ENCODE results near the gene RPL6.
A peak's percentile ranks its signal among the peaks of the same experiment; 100 is the strongest.
"Not testable (repeated sequence)": the region's sequence is repeated elsewhere in the genome, so short reads cannot be mapped to it uniquely, and the experiment has no call there.

Gene RPL6

DNA sequence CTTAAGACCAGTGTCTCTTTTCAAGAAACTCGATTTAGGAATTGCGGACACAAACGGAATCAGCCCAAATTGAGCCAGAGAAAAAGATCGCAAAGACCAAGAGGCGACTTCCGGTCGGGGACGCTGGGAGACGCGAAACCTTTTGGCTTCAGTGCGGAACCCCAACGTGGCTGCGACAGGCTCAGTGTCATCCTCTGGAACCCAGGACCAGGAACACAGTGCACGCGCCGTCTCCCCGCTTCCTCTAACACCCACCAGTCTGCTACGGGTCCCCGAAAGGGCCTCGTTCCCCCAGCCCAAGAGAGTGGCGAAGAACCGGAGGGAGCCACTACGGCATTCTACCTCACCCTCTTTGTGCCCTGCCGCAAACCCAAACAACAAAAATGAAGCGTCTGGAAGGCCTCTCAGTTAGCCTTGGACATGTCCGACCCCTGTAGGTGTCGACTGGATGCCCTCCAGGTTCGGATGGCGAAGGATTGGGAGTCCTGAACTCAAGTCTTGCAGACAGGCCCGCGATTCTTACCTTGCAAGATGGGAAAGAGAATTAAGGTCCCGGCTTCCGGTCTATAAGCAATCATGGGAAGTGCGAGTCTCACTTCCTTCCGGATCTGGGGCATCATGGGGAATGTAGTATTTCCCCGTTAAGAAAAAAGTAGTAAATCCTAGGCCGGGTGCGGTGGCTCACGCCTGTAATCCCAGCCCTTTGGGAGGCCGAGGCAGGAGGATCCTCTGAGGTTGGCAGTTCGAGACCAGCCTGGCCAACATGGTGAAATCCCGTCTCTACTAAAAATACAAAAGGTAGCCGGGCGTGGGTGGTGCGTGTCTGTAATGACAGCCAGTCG is at the start of gene RPL6:
Gene RPL6, minus strand, starts transcription at position 542 of the 842 bp plus-strand sequence. CDS start 949 bp downstream, outside the sequence.
- peak; percentile 27 to 90 (median 74) for DNase-seq

GRCh38 chr12:112458751-112459150 is 49.3 kb upstream of the RPL6 start:
- no peak for DNase-seq

GRCh38 chr12:112458330-112458729 is 48.9 kb upstream of the RPL6 start:
- no peak for DNase-seq

DNA sequence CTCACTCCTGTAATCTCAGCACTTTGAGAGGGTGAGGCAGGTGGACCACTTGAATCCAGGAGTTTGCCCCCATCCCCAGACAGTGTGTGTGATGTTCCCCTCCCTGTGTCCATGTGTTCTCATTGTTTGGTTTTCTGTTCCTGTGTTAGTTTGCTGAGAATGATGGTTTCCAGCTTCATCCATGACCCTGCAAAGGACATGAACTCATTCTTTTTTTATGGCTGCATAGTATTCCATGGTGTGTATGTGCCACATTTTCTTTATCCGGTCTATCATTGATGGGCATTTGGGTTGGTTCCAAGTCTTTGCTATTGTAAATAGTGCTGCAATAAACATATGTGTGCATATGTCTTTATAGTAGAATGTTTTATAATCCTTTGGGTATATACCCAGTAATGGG is 47.7 kb upstream of the RPL6 start:
- not testable (repeated sequence) for DNase-seq

- DNase-seq = peak in 31 of 56 donors; percentile 1 to 72 (median 19)
Measured at GRCh38 chr12:112456029-112456428, 46.6 kb upstream of the RPL6 start.

GRCh38 chr12:112450725-112451124 is 41.3 kb upstream of the RPL6 start:
- DNase-seq = peak in 3 of 56 donors; percentile 7 to 38 (median 9)

DNA sequence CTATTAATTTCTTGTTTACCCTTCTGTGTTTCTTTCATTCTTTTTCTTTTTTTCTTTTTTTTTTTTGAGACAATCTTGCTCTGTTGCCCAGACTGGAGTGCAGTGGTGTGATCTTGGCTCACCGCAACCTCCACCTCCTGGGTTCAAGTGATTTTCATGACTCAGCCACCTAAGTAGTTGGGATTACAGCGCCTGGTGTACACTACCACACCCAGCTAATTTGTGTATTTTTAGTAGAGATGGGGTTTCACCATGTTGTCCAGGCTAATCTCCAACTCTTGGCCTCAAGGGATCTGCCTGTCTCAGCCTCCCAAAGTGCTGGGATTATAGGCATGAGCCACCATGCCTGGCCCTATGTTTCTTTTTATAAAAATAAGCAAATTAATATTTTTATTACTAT is 38.8 kb upstream of the RPL6 start:
- not testable (repeated sequence) for DNase-seq

- DNase-seq = no peak
Measured at GRCh38 chr12:112447106-112447505, 37.7 kb upstream of the RPL6 start.

- DNase-seq = no peak
Measured at GRCh38 chr12:112446008-112446725, 36.8 kb upstream of the RPL6 start.

DNA sequence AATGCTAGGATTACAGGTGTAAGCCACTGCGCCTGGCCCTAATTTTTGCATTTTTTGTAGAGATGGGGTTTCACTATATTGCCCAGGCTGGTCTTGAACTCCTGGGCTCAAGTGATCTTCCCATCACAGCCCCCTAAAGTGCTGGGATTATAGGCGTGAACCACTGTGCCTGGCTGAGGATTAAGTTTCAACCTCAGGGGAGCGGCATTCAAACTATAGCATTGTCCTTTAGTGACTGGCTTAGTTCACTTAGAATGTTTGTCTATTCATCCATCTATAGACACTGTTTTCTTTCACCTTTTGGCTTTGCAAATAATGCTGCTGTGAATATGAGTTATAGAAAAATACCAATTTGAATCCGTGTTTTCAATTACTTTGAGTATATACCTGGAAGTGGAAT is 34.5 kb upstream of the RPL6 start:
- DNase-seq = no peak

GRCh38 chr12:112440653-112441052 is 31.2 kb upstream of the RPL6 start:
- DNase-seq = not testable (repeated sequence)

DNA sequence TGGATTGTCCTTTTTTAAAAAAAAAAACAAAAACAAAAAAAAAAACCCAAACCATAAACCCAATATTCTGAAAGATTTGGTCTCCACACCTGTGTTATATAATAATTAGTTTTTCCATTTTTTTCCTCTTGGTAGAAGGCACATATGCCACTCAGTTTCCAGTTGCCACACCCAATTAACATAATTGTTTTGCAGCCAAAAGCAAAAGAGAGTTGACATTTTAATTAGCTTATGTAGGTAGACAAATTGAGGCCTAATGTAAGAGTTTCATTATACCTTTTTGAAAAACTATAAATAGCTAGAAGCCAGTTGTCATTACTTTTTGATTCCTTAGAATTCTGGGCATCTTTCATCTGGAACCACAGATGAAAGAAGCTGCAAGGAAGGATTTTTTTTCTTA is 30.4 kb upstream of the RPL6 start:
- DNase-seq = no peak

DNA sequence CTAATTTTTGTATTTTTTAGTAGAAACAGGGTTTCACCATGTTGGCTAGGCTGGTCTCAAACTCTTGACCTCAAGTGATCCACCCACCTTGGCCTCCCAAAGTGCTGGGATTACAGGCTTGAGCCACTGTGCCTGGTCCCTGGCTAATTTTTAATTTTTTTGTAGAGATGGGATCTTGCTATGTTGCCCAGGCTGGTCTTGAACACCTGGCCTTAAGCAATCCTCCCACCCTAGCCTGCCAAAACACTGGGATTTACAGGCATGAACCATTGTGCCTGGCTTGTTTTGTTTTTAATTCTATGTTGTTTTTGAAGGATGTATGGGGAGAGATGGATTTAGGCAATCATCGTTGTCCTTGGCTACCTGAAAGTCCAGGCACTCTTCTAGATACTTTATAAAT is 29.2 kb upstream of the RPL6 start:
- DNase-seq = not testable (repeated sequence)

GRCh38 chr12:112433551-112433950 is 24.1 kb upstream of the RPL6 start:
- no peak for DNase-seq

GRCh38 chr12:112431965-112432364 is 22.6 kb upstream of the RPL6 start:
- no peak for DNase-seq

DNA sequence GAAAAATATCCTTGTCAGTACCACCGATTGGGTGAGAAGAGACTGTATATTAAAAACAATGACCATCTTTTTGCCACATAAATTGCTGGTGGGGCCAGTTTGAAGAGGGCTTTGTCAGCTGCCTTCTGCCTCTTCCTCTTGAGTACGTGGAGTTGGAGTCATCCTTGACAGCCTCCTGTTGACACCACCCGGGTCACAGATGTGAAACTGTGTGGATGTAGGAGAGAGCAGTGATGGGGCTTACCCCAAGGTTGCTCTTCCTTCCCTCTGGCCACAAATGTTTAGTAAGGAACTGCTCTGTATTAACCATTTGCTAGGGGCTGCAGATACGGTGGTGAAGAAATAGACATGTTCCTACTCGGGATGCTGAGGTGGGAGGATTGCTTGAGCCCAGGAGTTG is 21.5 kb upstream of the RPL6 start:
- no peak for DNase-seq

- DNase-seq = no peak
Measured at GRCh38 chr12:112427760-112428159, 18.4 kb upstream of the RPL6 start.

DNA sequence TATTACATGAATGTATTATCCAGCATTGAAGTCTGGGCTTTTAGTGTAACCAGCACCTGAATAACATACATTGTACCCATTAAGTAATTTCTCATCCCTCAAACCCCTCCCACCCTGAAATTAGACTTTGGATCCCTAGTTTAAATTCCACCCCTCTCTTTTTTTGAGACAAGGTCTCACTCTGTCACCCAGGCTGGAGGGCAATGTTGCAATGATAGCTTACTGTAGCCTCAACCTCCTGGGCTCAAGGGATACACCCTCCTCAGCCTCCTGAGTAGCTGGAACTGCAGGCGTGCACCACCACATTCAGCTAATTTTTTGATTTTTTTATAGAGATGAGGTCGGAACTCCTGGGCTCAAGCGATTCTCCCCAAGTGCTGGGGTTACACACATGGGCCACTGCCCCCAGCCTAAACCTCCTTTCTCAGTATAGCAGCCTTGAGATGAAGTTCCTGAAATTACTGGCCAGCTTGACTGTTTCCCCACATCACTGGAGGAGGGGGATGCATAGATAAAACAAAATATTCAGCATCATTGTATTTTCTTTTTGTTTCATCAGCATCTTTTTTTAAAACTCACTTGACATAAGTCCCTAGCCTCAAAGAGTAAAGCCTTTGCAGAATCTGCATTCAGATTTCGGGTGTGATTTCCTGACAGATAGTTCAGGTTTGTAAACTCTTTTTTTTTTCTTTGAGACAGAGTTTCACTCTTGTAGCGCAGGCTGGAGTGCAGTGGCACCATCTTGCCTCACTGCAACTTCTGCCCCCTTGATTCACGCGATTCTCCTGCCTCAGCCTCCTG is 16.4 kb upstream of the RPL6 start:
- DNase-seq = no peak

GRCh38 chr12:112424126-112424525 is 14.7 kb upstream of the RPL6 start:
- peak in 1 of 56 donors; percentile 5 for DNase-seq

DNA sequence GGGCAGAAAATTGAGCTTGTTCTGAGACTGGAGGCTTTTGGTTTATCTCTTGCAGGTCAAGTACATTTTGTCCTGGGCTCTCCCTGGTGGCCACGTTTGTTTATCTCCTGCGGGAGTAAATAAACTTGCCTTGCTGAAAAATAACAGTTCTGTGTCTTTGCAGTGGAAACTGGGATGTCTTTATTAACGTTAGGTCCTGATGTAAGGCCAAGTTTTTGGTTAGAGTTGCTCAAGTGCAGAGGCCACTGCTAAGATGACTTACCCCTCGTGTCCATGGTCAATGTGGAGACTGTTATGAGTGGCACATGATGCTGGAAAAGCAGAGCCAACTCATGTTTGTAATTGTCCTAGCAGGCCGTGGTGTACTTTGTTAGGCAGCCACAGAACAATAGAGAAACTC is 13.1 kb upstream of the RPL6 start:
- peak in 44 of 56 donors; percentile 3 to 83 (median 35) for DNase-seq

DNA sequence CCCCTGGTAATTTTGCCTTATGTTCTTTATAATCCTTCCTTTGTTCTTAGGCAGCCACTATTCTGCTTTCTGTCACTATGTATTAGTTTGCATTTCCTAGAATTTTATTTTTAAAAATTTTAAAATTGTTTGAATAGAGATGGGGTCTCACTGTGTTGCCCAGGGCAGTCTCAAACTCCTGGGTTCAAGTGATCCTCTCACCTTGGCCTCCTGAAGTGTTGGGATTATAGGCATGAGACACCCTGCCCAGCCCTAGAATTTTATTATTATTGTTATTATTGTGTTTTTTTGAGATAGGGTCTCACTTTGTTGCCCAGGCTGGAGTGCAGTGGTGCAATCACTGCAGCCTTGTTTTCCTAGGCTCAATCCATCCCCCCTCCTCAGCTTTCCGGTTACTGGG is 12.0 kb upstream of the RPL6 start:
- DNase-seq = no peak

DNA sequence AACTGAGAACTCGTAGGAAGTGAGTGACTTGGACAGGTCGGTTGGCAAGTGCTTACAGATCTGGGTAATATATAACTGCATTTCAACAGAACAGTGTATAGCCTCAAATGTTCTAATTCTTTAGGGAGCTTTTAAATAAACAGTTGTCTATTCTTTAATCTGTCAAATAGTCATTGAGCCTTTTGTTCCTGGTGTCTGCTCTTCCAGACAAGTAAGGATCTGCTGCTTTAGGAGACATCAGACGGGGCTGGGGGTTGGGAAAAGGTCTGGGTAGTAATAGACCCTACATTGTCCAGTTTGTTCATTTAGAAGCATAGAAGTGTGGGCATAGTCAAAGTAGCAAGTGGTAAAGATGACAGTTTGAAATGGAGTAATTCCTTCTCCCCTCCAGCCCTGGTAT is 11.3 kb upstream of the RPL6 start:
- no peak for DNase-seq

All from amygdala (tissue), 56 donors.